Ovary (tissue), 9 donors: ENCODE measurements around the gene ICE1. TPM values are rescaled to one million over a fixed set of nuclear protein-coding genes. Genes with fewer than 3 reads are reported as not detected.

Experiments
- DNase-seq, 5 donors: peaks; one replicate each; pipeline ENCODE4 v3.0.0-alpha.2; 2019 to 2020
- H3K27ac ChIP-seq, 2 donors: fragments of 200-600 bp; one replicate each; pipeline versions ENCODE4 v1.5.1 to v1.8.0; 2019 to 2022
- H3K27me3 ChIP-seq: fragments of 200-600 bp; one replicate; pipeline ENCODE4 v1.8.0; 2022
- H3K36me3 ChIP-seq: fragments of 200-600 bp; sonication (generic); one replicate; pipeline ENCODE4 v1.5.1; 2019
- H3K4me1 ChIP-seq: one replicate; pipeline ENCODE4 v1.8.1; 2013; ENCODE audit warnings: mild to moderate bottlenecking, moderate library complexity; ENCODE audit not compliant: insufficient read depth
- H3K4me3 ChIP-seq: fragments of 200-600 bp; sonication (generic); one replicate; pipeline ENCODE4 v1.5.1; 2017
- H3K9me3 ChIP-seq, 2 donors: fragments of 200-600 bp in 1 of 2; sonication (generic) in 1 of 2; one replicate each; pipeline versions ENCODE4 v1.5.1 to v1.8.1; 2013 to 2019; ENCODE audit warnings: mild to moderate bottlenecking in 1 of 2, moderate library complexity in 1 of 2
- EP300 ChIP-seq: sonication (generic); formaldehyde crosslinking; IDR thresholded peaks from one replicate; pipeline ENCODE4 v1.6.1; 2017; ENCODE audit warnings: antibody characterized with exemption
- POLR2A ChIP-seq: fragments of 450-650 bp; IDR thresholded peaks from one replicate; pipeline ENCODE4 v1.6.1; 2017; ENCODE audit warnings: antibody characterized with exemption, mild to moderate bottlenecking, moderate library complexity
- WGBS, 3 donors: extraction: QIAGEN DNeasy Blood & Tissue Kit in 1 of 3; methylation state at CpG; one replicate each; pipeline versions ENCODE4 v1.1.5 to v1.1.7; 2013 to 2017; 5-methylcytosine and 5-hydroxymethylcytosine counted together
- intact Hi-C, 4 donors: fragments of 100-400 bp; cut with DNase I; formaldehyde crosslinking; loops; one replicate each; pipeline versions ENCODE4 v1.11.0 to v1.15.1; 2022 to 2023
- polyA plus RNA-seq, 2 donors: library from polyadenylated mRNA; stranded (reverse); fragments of 200-250 nt in 1 of 2; fragments of 350-450 nt in 1 of 2; fragmentation: Illumina TruSeq in 1 of 2; extraction: RNeasy Lipid Tissue Mini Kit (QIAGEN cat#74804) in 1 of 2; gene quantifications; one replicate each; pipeline ENCODE4 v1.2.3, GENCODE V29; 2013 to 2014
- total RNA-seq, 7 donors: library from RNA; depleted of rRNA in 2 of 7; stranded (reverse); fragments of >200 nt in 2 of 7; fragmentation: NEBNext Ultra II Directional in 3 of 7; extraction: Animal tissue kit (Norgen Biotek cat#: 25700) in 3 of 7; gene quantifications; one replicate each; pipeline versions ENCODE4 v1.1.0 to v1.2.4, GENCODE V29; 2016 to 2023
- TF ChIP-seq, protein P1 (sequence below), 3 donors: fragments of 450-650 bp in 2 of 3; fragments of 200-600 bp in 1 of 3; IDR thresholded peaks; one replicate each; pipeline versions ENCODE4 v1.5.1 to v1.8.0; 2016 to 2022; ENCODE audit warnings: antibody characterized with exemption in 3 of 3, mild to moderate bottlenecking in 1 of 3
- donor health status: DM: no; HTN: no; CAD: no; lungs with moderate emphysema.
- donor health status: DM: no; HTN: no; CAD: no.
- donor health status: Bipolar disorder and iron deficiency.
- donor health status: DM: yes; HTN: yes; CAD: no.
- donor health status: DM: no; HTN: no; CAD: no.
- donor health status: DM: yes; HTN: yes; CAD: no.

Gene ICE1
- total and polyA plus RNA-seq, 9 donors = 10.7 to 38.0 (median 30.5) TPM

GRCh38 chr5:5419291-5420210 is 2.9 kb upstream of the ICE1 start:
- Histone ChIP-seq H3K36me3 (no peaks in the 10 kb centered on the region), H3K4me3 (no peak overlapping the region), H3K27me3 (no peaks in the 10 kb centered on the region), H3K27ac (no peak overlapping the region), H3K4me1 (peaks cover 12% of the 10 kb centered on the region), H3K9me3 (no peaks in the 10 kb centered on the region)
- intact Hi-C loops = loop anchor here (2.0 to 5.0 kb wide), 4 partner anchors 277 to 551 kb away; partner anchors contain the start of gene ADAMTS16 (in 3 of the 4)
- 7 to 14% (median 11%) methylated on average over 11 of the region's 11 CpGs for WGBS, 3 donors
- peak in 4 of 5 donors; percentile 37 to 43 (median 40) for DNase-seq
- TF ChIP-seq, protein P1, sequence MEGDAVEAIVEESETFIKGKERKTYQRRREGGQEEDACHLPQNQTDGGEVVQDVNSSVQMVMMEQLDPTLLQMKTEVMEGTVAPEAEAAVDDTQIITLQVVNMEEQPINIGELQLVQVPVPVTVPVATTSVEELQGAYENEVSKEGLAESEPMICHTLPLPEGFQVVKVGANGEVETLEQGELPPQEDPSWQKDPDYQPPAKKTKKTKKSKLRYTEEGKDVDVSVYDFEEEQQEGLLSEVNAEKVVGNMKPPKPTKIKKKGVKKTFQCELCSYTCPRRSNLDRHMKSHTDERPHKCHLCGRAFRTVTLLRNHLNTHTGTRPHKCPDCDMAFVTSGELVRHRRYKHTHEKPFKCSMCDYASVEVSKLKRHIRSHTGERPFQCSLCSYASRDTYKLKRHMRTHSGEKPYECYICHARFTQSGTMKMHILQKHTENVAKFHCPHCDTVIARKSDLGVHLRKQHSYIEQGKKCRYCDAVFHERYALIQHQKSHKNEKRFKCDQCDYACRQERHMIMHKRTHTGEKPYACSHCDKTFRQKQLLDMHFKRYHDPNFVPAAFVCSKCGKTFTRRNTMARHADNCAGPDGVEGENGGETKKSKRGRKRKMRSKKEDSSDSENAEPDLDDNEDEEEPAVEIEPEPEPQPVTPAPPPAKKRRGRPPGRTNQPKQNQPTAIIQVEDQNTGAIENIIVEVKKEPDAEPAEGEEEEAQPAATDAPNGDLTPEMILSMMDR (IDR thresholded peaks at IDR 0.05) = peak; percentile 68 to 74 (median 71)
- no peak for TF ChIP-seq POLR2A

- 71 to 80% (median 73%) methylated on average over 3 of the region's 3 CpGs for WGBS, 3 donors
- intact Hi-C loops = loop anchor here in 1 of 4 donors (5.0 kb wide), 1 partner anchor 538 kb away; no protein-coding TSS in a partner anchor
- Histone ChIP-seq H3K9me3 (no peaks in the 10 kb centered on the region), H3K4me3 (no peak overlapping the region), H3K36me3 (no peaks in the 10 kb centered on the region), H3K27me3 (no peaks in the 10 kb centered on the region), H3K4me1 (peaks cover 17% of the 10 kb centered on the region), H3K27ac (no peak overlapping the region)
- TF ChIP-seq POLR2A (no peak), EP300 (no peak)
- TF ChIP-seq, protein P1 (IDR thresholded peaks at IDR 0.05) = no peak
- no peak for DNase-seq
Observed at GRCh38 chr5:5420251-5420650, 2.2 kb upstream of the ICE1 start.

DNA sequence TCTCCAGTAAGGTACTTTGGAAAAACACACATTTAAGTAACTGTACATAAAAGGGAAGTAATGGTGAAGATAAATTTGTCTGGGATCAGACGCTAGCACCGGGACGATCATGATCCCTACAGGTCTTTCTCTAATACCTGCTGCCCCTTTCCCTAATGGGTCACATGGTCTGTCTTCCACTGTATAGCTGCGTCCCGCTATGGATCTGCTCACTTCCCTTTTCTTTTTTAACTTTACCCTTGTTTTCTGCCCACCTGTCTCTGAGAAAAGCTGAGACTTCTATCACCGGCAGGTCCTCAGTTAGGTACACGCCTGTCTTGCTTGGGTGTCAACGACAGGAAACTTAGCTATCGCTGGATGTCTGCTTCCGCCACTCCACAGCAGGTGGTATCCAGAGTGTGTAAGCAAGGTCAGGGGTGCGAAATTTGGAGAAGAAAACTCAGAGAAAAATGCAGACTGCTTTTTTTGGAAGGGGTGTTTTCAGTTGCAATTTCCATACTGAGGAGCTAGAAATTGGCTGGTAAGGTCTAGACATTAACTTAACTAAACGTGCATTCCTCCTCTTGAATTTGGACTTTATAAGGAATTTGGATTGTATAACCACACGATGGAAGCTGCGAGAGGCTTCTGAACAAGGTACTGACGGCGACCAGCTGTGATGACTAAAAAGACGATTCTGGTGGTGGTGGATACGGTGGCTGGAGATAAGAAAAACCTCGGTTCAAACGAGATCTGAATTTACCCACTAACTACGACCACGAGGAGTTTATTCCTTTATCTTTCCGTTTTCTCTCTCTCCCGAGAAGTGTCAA is 1.1 kb upstream of the ICE1 start:
- H3K4me1 ChIP-seq = peaks cover 17% of the 10 kb centered on the region
- DNase-seq = peak in 1 of 5 donors; percentile 25

More for the DNA sequence above, 1.1 kb upstream of the ICE1 start:
- intact Hi-C loops = loop anchor here in 1 of 4 donors (5.0 kb wide), 1 partner anchor 539 kb away; no protein-coding TSS in a partner anchor
- Histone ChIP-seq H3K9me3 (no peaks in the 10 kb centered on the region), H3K36me3 (no peaks in the 10 kb centered on the region), H3K4me3 (peak overlapping the region; percentile 75), H3K27me3 (no peaks in the 10 kb centered on the region), H3K27ac (peak overlapping the region; percentile 99 to 100)
- WGBS, 3 donors = 13 to 25% (median 15%) methylated on average over 24 of the region's 24 CpGs
- TF ChIP-seq EP300 = no peak
- no peak for TF ChIP-seq POLR2A
- TF ChIP-seq, protein P1 (IDR thresholded peaks at IDR 0.05) = no peak
